BE2C (cell line): ENCODE measurements around the gene DDX52.

ENCODE experiments used
- DNase-seq: peaks from one replicate; pipeline ENCODE4 v3.0.0-alpha.2; 2020
- H3K27me3 ChIP-seq: fragments of 250-450 bp; sonication (Bioruptor Pico); 2 replicates; pipeline ENCODE4 v1.5.1; 2020; ENCODE audit warnings: mild to moderate bottlenecking
- H3K36me3 ChIP-seq: fragments of 250-450 bp; sonication (Bioruptor Pico); 2 replicates; pipeline ENCODE4 v1.5.1; 2020; ENCODE audit warnings: mild to moderate bottlenecking
- H3K4me1 ChIP-seq: fragments of 250-450 bp; sonication (Bioruptor Pico); 2 replicates; pipeline ENCODE4 v1.5.1; 2020
- H3K4me3 ChIP-seq: 2 replicates; pipeline ENCODE4 v1.5.1; 2011; ENCODE audit warnings: low read depth, low read length
- H3K9me3 ChIP-seq: fragments of 250-450 bp; sonication (Bioruptor Pico); 2 replicates; pipeline ENCODE4 v1.5.1; 2020
- CTCF ChIP-seq: IDR thresholded peaks from 2 replicates; pipeline ENCODE4 v1.5.1; 2012; ENCODE audit warnings: mild to moderate bottlenecking, low read depth, low read length

DDX52 gene

GRCh38 chr17:37576281-37576680 is 67.0 kb downstream of the DDX52 start:
- no peak for DNase-seq
- Histone ChIP-seq H3K36me3 (peaks cover 18% of the 10 kb centered on the region), H3K4me1 (no peaks in the 10 kb centered on the region), H3K4me3 (no peak overlapping the region), H3K9me3 (no peaks in the 10 kb centered on the region), H3K27me3 (no peaks in the 10 kb centered on the region)
- no peak for TF ChIP-seq CTCF

- H3K27me3 ChIP-seq = no peaks in the 10 kb centered on the region
- H3K36me3 ChIP-seq = peaks cover 20% of the 10 kb centered on the region
- H3K4me1 ChIP-seq = no peaks in the 10 kb centered on the region
- no peak overlapping the region for H3K4me3 ChIP-seq
- no peaks in the 10 kb centered on the region for H3K9me3 ChIP-seq
- no peak for DNase-seq
- no peak for TF ChIP-seq CTCF
Measured at GRCh38 chr17:37574427-37574826, 68.8 kb downstream of the DDX52 start.

GRCh38 chr17:37571674-37572073 is 71.6 kb downstream of the DDX52 start:
- Histone ChIP-seq H3K4me3 (no peak overlapping the region), H3K4me1 (no peaks in the 10 kb centered on the region), H3K27me3 (no peaks in the 10 kb centered on the region), H3K9me3 (no peaks in the 10 kb centered on the region), H3K36me3 (peaks cover 32% of the 10 kb centered on the region)
- TF ChIP-seq CTCF = no peak
- DNase-seq = no peak

DNA sequence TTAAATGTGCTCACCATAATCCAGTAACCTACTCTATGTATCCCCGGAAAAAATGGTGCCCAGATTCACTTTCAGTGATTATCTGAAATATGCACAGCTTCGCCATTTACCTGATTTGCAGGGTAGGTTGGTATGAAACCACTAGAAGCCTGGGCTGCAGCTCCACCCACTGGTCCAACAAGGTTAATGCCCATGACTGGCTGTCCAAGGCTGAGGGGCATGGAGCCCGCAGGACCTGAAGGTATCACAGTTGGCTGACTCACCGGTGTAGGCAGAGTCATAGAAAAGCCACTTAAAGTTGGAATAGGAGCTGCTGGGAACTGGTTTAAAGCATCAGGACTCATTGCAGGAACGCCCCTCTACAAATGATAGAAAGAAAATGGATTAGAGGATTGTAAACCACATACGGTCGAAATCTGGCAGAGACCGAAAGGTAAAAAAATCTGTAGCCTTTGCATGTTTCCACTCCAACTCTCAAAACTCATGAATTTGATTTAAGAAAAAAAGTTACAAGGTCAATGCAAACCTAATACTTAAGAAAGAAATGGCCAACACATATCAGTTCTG is 72.6 kb downstream of the DDX52 start:
- peak; percentile 84 for TF ChIP-seq CTCF
- Histone ChIP-seq H3K9me3 (no peaks in the 10 kb centered on the region), H3K27me3 (no peaks in the 10 kb centered on the region), H3K36me3 (peaks cover 35% of the 10 kb centered on the region), H3K4me3 (no peak overlapping the region), H3K4me1 (no peaks in the 10 kb centered on the region)
- DNase-seq = peak; percentile 72

- Histone ChIP-seq H3K36me3 (peaks cover 30% of the 10 kb centered on the region), H3K9me3 (no peaks in the 10 kb centered on the region), H3K4me3 (no peak overlapping the region), H3K4me1 (no peaks in the 10 kb centered on the region), H3K27me3 (no peaks in the 10 kb centered on the region)
- no peak for DNase-seq
- TF ChIP-seq CTCF = no peak
Measured at GRCh38 chr17:37568350-37569053, 74.7 kb downstream of the DDX52 start.

GRCh38 chr17:37567538-37567937 is 75.7 kb downstream of the DDX52 start:
- no peak for TF ChIP-seq CTCF
- no peaks in the 10 kb centered on the region for H3K4me1 ChIP-seq
- peaks cover 30% of the 10 kb centered on the region for H3K36me3 ChIP-seq
- H3K27me3 ChIP-seq = no peaks in the 10 kb centered on the region
- no peak overlapping the region for H3K4me3 ChIP-seq
- DNase-seq = no peak
- H3K9me3 ChIP-seq = no peaks in the 10 kb centered on the region
